H1 (cell line): ENCODE results near the gene NME9. TPM values are rescaled to one million over a fixed set of nuclear protein-coding genes. Genes with fewer than 3 reads are reported as not detected.

ENCODE experiments used
- CTCF ChIA-PET: fragments of 300-600 bp; sonication (Branson Sonifier 250); formaldehyde crosslinking; loops from one replicate; lab custom pipeline; 2021; ENCODE audit not compliant: partially characterized antibody; lab: Charles Lee
- POLR2A ChIA-PET: fragments of 300-600 bp; sonication (Branson Sonifier 250); formaldehyde crosslinking; loops from one replicate; lab custom pipeline; 2021; ENCODE audit warnings: inconsistent platforms; ENCODE audit not compliant: partially characterized antibody; lab: Charles Lee
- DNase-seq, 2 experiments: peaks; one replicate each; pipeline versions ENCODE4 v3.0.0 to v3.0.0-alpha.2; 2010 to 2022; ENCODE audit warnings: low spot score in 2 of 2, low read depth in 1 of 2, mixed read lengths in 1 of 2
- FAIRE-seq: peaks from 2 replicates; lab custom pipeline; 2011; peaks lifted over from hg19 to GRCh38; lab: Jason Lieb, UNC
- H2AFZ ChIP-seq: 2 replicates; pipeline ENCODE4 v1.8.1; 2012; ENCODE audit warnings: low read length, inconsistent platforms
- H2AK5ac ChIP-seq: 2 replicates; pipeline ENCODE4 v1.6.1; 2013; ENCODE audit warnings: low read depth, low read length
- H2BK120ac ChIP-seq: replicated peaks from 2 replicates; pipeline ENCODE3; 2013; ENCODE audit warnings: low read depth, low read length, inconsistent platforms
- H2BK12ac ChIP-seq: 2 replicates; pipeline ENCODE4 v1.6.1; 2013; ENCODE audit warnings: low read depth, low read length
- H2BK15ac ChIP-seq: 2 replicates; pipeline ENCODE4 v1.6.1; 2013; ENCODE audit warnings: low read length
- H2BK20ac ChIP-seq: 2 replicates; pipeline ENCODE4 v1.6.1; 2013; ENCODE audit warnings: low read length
- H2BK5ac ChIP-seq: 2 replicates; pipeline ENCODE4 v1.6.1; 2013; ENCODE audit warnings: low read depth, low read length
- H3K14ac ChIP-seq: 2 replicates; pipeline ENCODE4 v1.6.1; 2013; ENCODE audit warnings: inconsistent platforms; ENCODE audit not compliant: insufficient read length
- H3K18ac ChIP-seq: 2 replicates; pipeline ENCODE4 v1.6.1; 2013; ENCODE audit warnings: low read length; ENCODE audit errors: extremely low read depth
- H3K23ac ChIP-seq: 2 replicates; pipeline ENCODE4 v1.6.1; 2013; ENCODE audit warnings: inconsistent platforms; ENCODE audit not compliant: insufficient read length
- H3K23me2 ChIP-seq: 2 replicates; pipeline ENCODE4 v1.6.1; 2013; ENCODE audit warnings: low read depth, low read length
- H3K27ac ChIP-seq: 2 replicates; pipeline ENCODE4 v1.6.1; 2011; ENCODE audit warnings: low read depth, low read length, inconsistent platforms
- H3K27me3 ChIP-seq, 4 experiments: replicated peaks in 1 of 4; 1 replicate in 1 of 4; 2 replicates in 3 of 4; pipeline versions ENCODE4 v1.6.1 to v1.8.1; 2011 to 2013; ENCODE audit warnings: low read length in 3 of 4, mild to moderate bottlenecking in 3 of 4, inconsistent platforms in 2 of 4, mixed read lengths in 2 of 4, moderate library complexity in 1 of 4; ENCODE audit not compliant: control insufficient read depth in 3 of 4, insufficient read depth in 3 of 4; ENCODE audit errors: extremely low read depth in 1 of 4
- H3K36me3 ChIP-seq, 4 experiments: 2 replicates each; pipeline versions ENCODE4 v1.6.1 to v1.8.1; 2011 to 2013; ENCODE audit warnings: mild to moderate bottlenecking in 4 of 4, low read length in 3 of 4, moderate library complexity in 2 of 4, control low read depth in 1 of 4, inconsistent platforms in 1 of 4; ENCODE audit not compliant: insufficient read depth in 4 of 4, control insufficient read depth in 2 of 4
- H3K4ac ChIP-seq: replicated peaks from 2 replicates; pipeline ENCODE3; 2013; ENCODE audit warnings: low read length, low read depth, mixed read lengths, inconsistent platforms; ENCODE audit not compliant: insufficient read length
- H3K4me1 ChIP-seq, 4 experiments: replicated peaks in 1 of 4; 1 replicate in 1 of 4; 2 replicates in 3 of 4; pipeline versions ENCODE4 v1.6.1 to v1.8.1; 2011 to 2013; ENCODE audit warnings: low read length in 3 of 4, inconsistent platforms in 2 of 4, mixed read lengths in 1 of 4; ENCODE audit not compliant: insufficient read depth in 4 of 4, control insufficient read depth in 3 of 4
- H3K4me2 ChIP-seq, 2 experiments: 2 replicates each; pipeline versions ENCODE4 v1.6.1 to v1.8.1; 2011 to 2013; ENCODE audit warnings: low read depth in 2 of 2, low read length in 2 of 2, control low read depth in 1 of 2, inconsistent platforms in 1 of 2, mild to moderate bottlenecking in 1 of 2; ENCODE audit not compliant: insufficient read depth in 1 of 2
- H3K4me3 ChIP-seq, 4 experiments: fragments of 200-600, 300-600 bp in 1 of 4; sonication (generic), shearing (Covaris generic), sonication (Bioruptor Twin) in 1 of 4; 2 replicates each; pipeline versions ENCODE4 v1.5.1 to v1.8.1; 2011 to 2016; ENCODE audit warnings: low read length in 4 of 4, low read depth in 3 of 4, control low read depth in 2 of 4, inconsistent platforms in 2 of 4, mild to moderate bottlenecking in 2 of 4, mixed read lengths in 1 of 4, moderate library complexity in 1 of 4; ENCODE audit not compliant: insufficient read depth in 2 of 4; ENCODE audit errors: extremely low read depth in 1 of 4
- H3K56ac ChIP-seq: replicated peaks from 2 replicates; pipeline ENCODE3; 2013; ENCODE audit warnings: low read depth, mild to moderate bottlenecking, mixed read lengths, low read length, inconsistent platforms; ENCODE audit not compliant: insufficient read length
- H3K79me1 ChIP-seq: 2 replicates; pipeline ENCODE4 v1.6.1; 2013; ENCODE audit warnings: low read depth, low read length, control low read depth
- H3K79me2 ChIP-seq, 2 experiments: 2 replicates each; pipeline versions ENCODE4 v1.6.1 to v1.8.1; 2012 to 2013; ENCODE audit warnings: low read length in 2 of 2, mild to moderate bottlenecking in 2 of 2, inconsistent platforms in 1 of 2; ENCODE audit not compliant: insufficient read depth in 2 of 2, control insufficient read depth in 1 of 2
- H3K9ac ChIP-seq, 4 experiments: replicated peaks in 1 of 4; 1 replicate in 1 of 4; 2 replicates in 3 of 4; pipeline versions ENCODE4 v1.6.1 to v1.8.1; 2011 to 2013; ENCODE audit warnings: low read depth in 3 of 4, low read length in 3 of 4, control low read depth in 2 of 4, mild to moderate bottlenecking in 2 of 4, moderate library complexity in 2 of 4, inconsistent platforms in 1 of 4; ENCODE audit errors: extremely low read depth in 1 of 4
- H3K9me3 ChIP-seq, 2 experiments: 2 replicates each; pipeline versions ENCODE4 v1.6.1 to v1.8.1; 2012 to 2013; ENCODE audit warnings: mild to moderate bottlenecking in 2 of 2, moderate library complexity in 2 of 2, control low read depth in 1 of 2, inconsistent platforms in 1 of 2, low read depth in 1 of 2, low read length in 1 of 2, mixed read lengths in 1 of 2; ENCODE audit not compliant: insufficient read depth in 2 of 2
- H4K20me1 ChIP-seq, 2 experiments: replicated peaks in 1 of 2; 2 replicates each; pipeline versions ENCODE3 to v1.8.1; 2011 to 2013; ENCODE audit warnings: inconsistent platforms in 2 of 2, low read length in 2 of 2, mild to moderate bottlenecking in 1 of 2; ENCODE audit not compliant: insufficient read depth in 2 of 2, control insufficient read depth in 1 of 2
- H4K5ac ChIP-seq: 2 replicates; pipeline ENCODE4 v1.6.1; 2013; ENCODE audit warnings: low read length, low read depth, mixed read lengths, inconsistent platforms; ENCODE audit not compliant: insufficient read length
- H4K8ac ChIP-seq: 2 replicates; pipeline ENCODE4 v1.8.0; 2013; ENCODE audit warnings: mild to moderate bottlenecking, moderate library complexity, low read length, inconsistent platforms; ENCODE audit not compliant: insufficient read depth; ENCODE audit errors: extremely low read depth
- H4K91ac ChIP-seq: replicated peaks from 2 replicates; pipeline ENCODE3; 2013; ENCODE audit warnings: low read length, mixed read lengths, inconsistent platforms; ENCODE audit not compliant: insufficient read length
- BCL11A ChIP-seq, 2 experiments: IDR thresholded peaks; one replicate each; pipeline ENCODE4 v1.6.1; 2011; ENCODE audit warnings: low read depth in 2 of 2, low read length in 2 of 2, mild to moderate bottlenecking in 2 of 2
- CEBPB ChIP-seq: IDR thresholded peaks from 2 replicates; pipeline ENCODE4 v1.6.1; 2012; ENCODE audit warnings: low read depth, low read length
- EZH2 ChIP-seq: fragments of 200-600 bp; sonication (generic); IDR thresholded peaks from 2 replicates; pipeline ENCODE4 v1.7.1; 2012; ENCODE audit warnings: low read depth, mild to moderate bottlenecking, moderate library complexity, low read length, inconsistent platforms; ENCODE audit not compliant: severe bottlenecking
- GABPA ChIP-seq: IDR thresholded peaks from 2 replicates; pipeline ENCODE4 v1.6.1; 2011; ENCODE audit warnings: mild to moderate bottlenecking, low read length, moderate library complexity, borderline replicate concordance; ENCODE audit not compliant: insufficient read depth
- SP2 ChIP-seq: IDR thresholded peaks from 2 replicates; pipeline ENCODE4 v1.6.1; 2012; ENCODE audit warnings: mild to moderate bottlenecking, low read length, inconsistent platforms
- TCF12 ChIP-seq: IDR thresholded peaks from 2 replicates; pipeline ENCODE4 v1.6.1; 2011; ENCODE audit warnings: low read depth, mild to moderate bottlenecking, low read length
- WGBS, 2 experiments: shearing (Covaris generic) in 1 of 2; methylation state at CpG; one replicate each; pipeline versions ENCODE4 v1.1.6 to v1.1.7; 2013 to 2015; ENCODE audit warnings: low lambda C conversion rate in 2 of 2, mixed read lengths in 2 of 2, inconsistent platforms in 1 of 2, low coverage in 1 of 2, missing lambda C conversion rate in 1 of 2; ENCODE audit not compliant: insufficient replicate concordance in 2 of 2, insufficient coverage in 1 of 2, insufficient read length in 1 of 2; ENCODE audit errors: extremely low coverage in 1 of 2, missing lambda C conversion rate in 1 of 2; 5-methylcytosine and 5-hydroxymethylcytosine counted together
- polyA plus RNA-seq, 7 experiments: library from polyadenylated mRNA; depleted of rRNA in 3 of 7; stranded (reverse) in 5 of 7; unstranded in 2 of 7; fragments of >200 nt in 5 of 7; fragments of 200-250 nt in 2 of 7; gene quantifications; 1 replicate in 5 of 7; 2 replicates in 1 of 7; 4 replicates in 1 of 7; pipeline versions ENCODE4 v1.2.1 to v1.2.3, GENCODE V29; 2011 to 2013; ENCODE audit warnings: missing spikeins in 2 of 7, mixed read lengths in 2 of 7
- total RNA-seq: library from RNA; stranded (reverse); fragmentation: NEBNext Ultra II Directional; extraction: Animal tissue kit (Norgen Biotek cat#: 25700); gene quantifications from 2 replicates; pipeline ENCODE4 v1.2.1, GENCODE V29; 2021
- TF ChIP-seq, protein P1 (sequence below): IDR thresholded peaks from 2 replicates; pipeline ENCODE4 v1.6.1; 2011; ENCODE audit warnings: low read depth, mild to moderate bottlenecking, low read length; ENCODE audit not compliant: insufficient read depth
- TF ChIP-seq, protein P2 (sequence below): IDR thresholded peaks from 2 replicates; pipeline ENCODE4 v1.6.1; 2012; ENCODE audit warnings: inconsistent platforms

The NME9 gene
- total and polyA plus RNA-seq, 2 of the 8 experiments (the other 6 are each of a cell fraction or from before 2014, with no cell fraction given) = 0.11 TPM; not detected in 1

DNA sequence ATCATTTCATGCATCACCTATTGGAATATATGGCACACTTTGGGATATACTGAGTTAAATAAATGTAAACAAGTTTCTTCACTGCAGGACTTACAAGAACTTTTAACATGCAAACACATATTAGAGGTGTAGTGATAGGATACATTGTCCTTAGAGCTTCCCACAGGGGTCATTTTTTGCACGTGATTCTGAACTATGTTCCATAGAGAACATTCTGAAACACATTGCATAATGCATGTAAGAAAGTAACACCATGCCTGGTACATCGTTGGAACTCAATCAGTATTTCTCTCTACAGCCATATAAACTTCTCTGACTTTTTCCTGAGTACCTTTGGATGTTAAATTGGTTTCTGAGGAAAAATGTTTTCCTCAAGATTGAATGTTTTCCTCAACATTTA lies 47.0 kb upstream of the NME9 start:
- no peak for DNase-seq
- Histone ChIP-seq H4K20me1 (no peaks in the 10 kb centered on the region), H3K4ac (no peak overlapping the region), H2BK15ac (no peak overlapping the region), H3K4me3 (no peak overlapping the region), H4K91ac (no peak overlapping the region), H2AK5ac (no peak overlapping the region), H3K4me1 (no peaks in the 10 kb centered on the region), H2BK5ac (no peak overlapping the region), H2BK20ac (no peak overlapping the region), H3K27me3 (no peaks in the 10 kb centered on the region), H3K23ac (no peak overlapping the region), H2AFZ (no peak overlapping the region), H3K79me2 (no peaks in the 10 kb centered on the region), H4K5ac (no peak overlapping the region), H3K4me2 (no peak overlapping the region), H2BK120ac (no peak overlapping the region), H3K14ac (no peak overlapping the region), H4K8ac (no peak overlapping the region), H2BK12ac (no peak overlapping the region), H3K27ac (no peak overlapping the region), H3K9ac (no peak overlapping the region), H3K36me3 (no peaks in the 10 kb centered on the region), H3K23me2 (no peaks in the 10 kb centered on the region), H3K18ac (no peak overlapping the region), H3K56ac (no peak overlapping the region), H3K79me1 (no peaks in the 10 kb centered on the region), H3K9me3 (no peaks in the 10 kb centered on the region)
- TF ChIP-seq, protein P1, sequence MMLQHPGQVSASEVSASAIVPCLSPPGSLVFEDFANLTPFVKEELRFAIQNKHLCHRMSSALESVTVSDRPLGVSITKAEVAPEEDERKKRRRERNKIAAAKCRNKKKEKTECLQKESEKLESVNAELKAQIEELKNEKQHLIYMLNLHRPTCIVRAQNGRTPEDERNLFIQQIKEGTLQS = no peak
- no peak for TF ChIP-seq TCF12
- TF ChIP-seq SP2 = no peak
- no peak for TF ChIP-seq BCL11A (IDR thresholded peaks at IDR 0.05; ENCODE audit: low read depth in 2 of 2, low read length in 2 of 2)
- no peak for TF ChIP-seq GABPA
- no peak for TF ChIP-seq EZH2
- no peak for TF ChIP-seq CEBPB
- TF ChIP-seq, protein P2, sequence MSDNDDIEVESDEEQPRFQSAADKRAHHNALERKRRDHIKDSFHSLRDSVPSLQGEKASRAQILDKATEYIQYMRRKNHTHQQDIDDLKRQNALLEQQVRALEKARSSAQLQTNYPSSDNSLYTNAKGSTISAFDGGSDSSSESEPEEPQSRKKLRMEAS = no peak
- 89% methylated on average over 2 of the region's 2 CpGs; no CpG with 5 or more reads in 1 of the 2 experiments for WGBS, 2 experiments
- ChIA-PET POLR2A (no interaction called here), CTCF (interaction anchor here (1.2 to 1.7 kb wide), 3 partner anchors 12 to 40 kb away, joined by 3 to 4 read pairs (median 4); no protein-coding TSS in a partner anchor)
- FAIRE-seq = no peak
